Endothelial cell of umbilical vein (primary cell): ENCODE measurements around the gene WDR48.

Experiments used
- CTCF ChIP-seq, 2 donors: IDR thresholded peaks; 1 replicate in 1 of 2; 2 replicates in 1 of 2; pipeline ENCODE4 v1.5.1; 2011; ENCODE audit warnings: low read length in 2 of 2, mild to moderate bottlenecking in 2 of 2, moderate library complexity in 2 of 2, control low read depth in 1 of 2, inconsistent platforms in 1 of 2, low read depth in 1 of 2; ENCODE audit not compliant: insufficient read depth in 1 of 2; ENCODE audit errors: extremely low read depth in 1 of 2
- EZH2 ChIP-seq: IDR thresholded peaks from 2 replicates; pipeline ENCODE4 v1.6.1; 2012; ENCODE audit warnings: borderline replicate concordance, low read depth, mild to moderate bottlenecking, moderate library complexity, low read length, inconsistent platforms; ENCODE audit not compliant: severe bottlenecking
- FOS ChIP-seq: IDR thresholded peaks from 2 replicates; pipeline ENCODE4 v1.6.1; 2011; ENCODE audit warnings: mild to moderate bottlenecking, low read length, moderate library complexity, borderline replicate concordance; ENCODE audit not compliant: insufficient read depth
- GATA2 ChIP-seq: IDR thresholded peaks from 2 replicates; pipeline ENCODE4 v1.7.0; 2011; ENCODE audit warnings: low read depth, mild to moderate bottlenecking, moderate library complexity, mixed read lengths, low read length; ENCODE audit not compliant: insufficient read length, insufficient read depth
- JUN ChIP-seq: IDR thresholded peaks from 2 replicates; pipeline ENCODE4 v1.6.1; 2011; ENCODE audit warnings: borderline replicate concordance, low read depth; ENCODE audit not compliant: insufficient read length, insufficient read depth
- MAX ChIP-seq: IDR thresholded peaks from 2 replicates; pipeline ENCODE4 v1.6.1; 2011; ENCODE audit not compliant: insufficient read depth, insufficient read length
- MYC ChIP-seq: IDR thresholded peaks from one replicate; pipeline ENCODE4 v1.6.1; 2011; ENCODE audit warnings: mild to moderate bottlenecking, low read depth, low read length
- POLR2A ChIP-seq: IDR thresholded peaks from 2 replicates; pipeline ENCODE4 v1.6.1; 2012; ENCODE audit warnings: low read depth, mild to moderate bottlenecking, control low read depth, low read length
- POLR2AphosphoS5 ChIP-seq: IDR thresholded peaks from 2 replicates; pipeline ENCODE4 v1.6.1; 2012; ENCODE audit warnings: low read depth, mild to moderate bottlenecking, control low read depth, low read length, moderate library complexity; ENCODE audit not compliant: insufficient read depth

GRCh38 chr3:39029556-39029955, 22.3 kb upstream of the WDR48 start:
- TF ChIP-seq CTCF (IDR thresholded peaks at IDR 0.05; ENCODE audit: extremely low read depth in 1 of 2, insufficient read depth in 1 of 2, low read depth in 1 of 2, low read length in 2 of 2) (no peak), POLR2A (no peak), POLR2AphosphoS5 (no peak), FOS (no peak), MYC (no peak), MAX (no peak), EZH2 (no peak), GATA2 (no peak), JUN (no peak)
